ENCODE results near the gene FGF9. TPM values are rescaled to one million over a fixed set of nuclear protein-coding genes. Genes with fewer than 3 reads are reported as not detected.

FGF9 gene
- total and polyA plus RNA-seq, 2 of the 8 experiments (the other 6 are each of a cell fraction or from before 2014, with no cell fraction given), result 0.02 TPM; not detected in 1

GRCh38 chr13:21663197-21663596 is 7.7 kb upstream of the FGF9 start:
- Histone ChIP-seq H3K23me2 (ENCODE audit: low read depth, low read length) (no peaks in the 10 kb centered on the region), H3K79me1 (ENCODE audit: low read depth, low read length) (no peaks in the 10 kb centered on the region), H2AK5ac (ENCODE audit: low read depth, low read length) (no peak overlapping the region), H2BK120ac (replicated peaks; ENCODE audit: low read depth, low read length) (no peak overlapping the region), H3K4me1 (replicated peaks in 1 of 4; ENCODE audit: control insufficient read depth in 3 of 4, insufficient read depth in 4 of 4, low read length in 3 of 4) (peaks cover 0 to under 1% (median 0%) of the 10 kb centered on the region in 4 experiments; a peak in 2 of 7 replicates), H3K18ac (ENCODE audit: extremely low read depth, low read length) (no peak overlapping the region), H4K91ac (replicated peaks; ENCODE audit: insufficient read length, low read length) (no peak overlapping the region), H3K4me2 (ENCODE audit: insufficient read depth in 1 of 2, low read depth in 2 of 2, low read length in 2 of 2) (no peak overlapping the region), H2AFZ (ENCODE audit: low read length) (no peak overlapping the region), H3K14ac (ENCODE audit: insufficient read length) (no peak overlapping the region), H3K56ac (replicated peaks; ENCODE audit: insufficient read length, low read depth, low read length) (no peak overlapping the region), H3K23ac (ENCODE audit: insufficient read length) (no peak overlapping the region), H3K27me3 (replicated peaks in 1 of 4; ENCODE audit: control insufficient read depth in 3 of 4, extremely low read depth in 1 of 4, insufficient read depth in 3 of 4, low read length in 3 of 4) (peaks cover 7 to 15% (median 11%) of the 10 kb centered on the region in 4 experiments), H3K79me2 (ENCODE audit: control insufficient read depth in 1 of 2, insufficient read depth in 2 of 2, low read length in 2 of 2) (no peaks in the 10 kb centered on the region), H3K9me3 (ENCODE audit: insufficient read depth in 2 of 2, low read depth in 1 of 2, low read length in 1 of 2) (peaks cover 0 to 3% of the 10 kb centered on the region in 2 experiments; a peak in 1 of 4 replicates), H3K9ac (replicated peaks in 1 of 4; ENCODE audit: extremely low read depth in 1 of 4, low read depth in 3 of 4, low read length in 3 of 4) (no peak overlapping the region), H4K5ac (ENCODE audit: insufficient read length, low read depth, low read length) (no peak overlapping the region), H4K8ac (ENCODE audit: extremely low read depth, insufficient read depth, low read length) (no peak overlapping the region), H4K20me1 (replicated peaks in 1 of 2; ENCODE audit: control insufficient read depth in 1 of 2, insufficient read depth in 2 of 2, low read length in 2 of 2) (no peaks in the 10 kb centered on the region), H3K36me3 (ENCODE audit: control insufficient read depth in 2 of 4, insufficient read depth in 4 of 4, low read length in 3 of 4) (no peaks in the 10 kb centered on the region), H3K4ac (replicated peaks; ENCODE audit: insufficient read length, low read depth, low read length) (no peak overlapping the region), H2BK15ac (ENCODE audit: low read length) (no peak overlapping the region), H2BK20ac (ENCODE audit: low read length) (no peak overlapping the region), H3K4me3 (ENCODE audit: extremely low read depth in 1 of 4, insufficient read depth in 2 of 4, low read depth in 3 of 4, low read length in 4 of 4) (no peak overlapping the region), H2BK12ac (ENCODE audit: low read depth, low read length) (no peak overlapping the region), H2BK5ac (ENCODE audit: low read depth, low read length) (no peak overlapping the region), H3K27ac (ENCODE audit: low read depth, low read length) (no peak overlapping the region)
- ChIA-PET CTCF (ENCODE audit: partially characterized antibody) (interaction anchor here (2.7 kb wide), 1 partner anchor 25 kb away, joined by 18 read pairs; no protein-coding TSS in a partner anchor), POLR2A (ENCODE audit: partially characterized antibody) (no interaction called here)
- DNase-seq (ENCODE audit: low read depth in 1 of 2, low spot score in 2 of 2), result no peak
- no peak for FAIRE-seq
- TF ChIP-seq POLR2A (IDR thresholded peaks at IDR 0.05; ENCODE audit: control extremely low read depth in 1 of 2, low read depth in 2 of 2, low read length in 2 of 2), result no peak
- no peak for TF ChIP-seq GTF2F1 (IDR thresholded peaks at IDR 0.05; ENCODE audit: borderline replicate concordance, low read depth, low read length)
- no peak for TF ChIP-seq SRF (IDR thresholded peaks at IDR 0.05; ENCODE audit: low read depth, low read length)
- TF ChIP-seq SAP30 (IDR thresholded peaks at IDR 0.05; ENCODE audit: insufficient read depth, insufficient replicate concordance, low read length), result no peak
- TF ChIP-seq CHD2 (IDR thresholded peaks at IDR 0.05; ENCODE audit: low read length), result no peak
- TF ChIP-seq TAF1 (IDR thresholded peaks at IDR 0.05; ENCODE audit: low read depth, low read length), result no peak
- no peak for TF ChIP-seq HDAC6 (IDR thresholded peaks at IDR 0.05; ENCODE audit: low read depth, low read length)
- TF ChIP-seq TCF12 (IDR thresholded peaks at IDR 0.05; ENCODE audit: low read depth, low read length), result no peak
- no peak for TF ChIP-seq CTBP2 (IDR thresholded peaks at IDR 0.05; ENCODE audit: borderline replicate concordance, insufficient read depth, insufficient read length, low read length)
- no peak for TF ChIP-seq MAFK (IDR thresholded peaks at IDR 0.05; ENCODE audit: low read depth, low read length)
- TF ChIP-seq EGR1 (IDR thresholded peaks at IDR 0.05; ENCODE audit: borderline replicate concordance, low read depth, low read length), result no peak
- TF ChIP-seq YY1 (IDR thresholded peaks at IDR 0.05; ENCODE audit: low read depth, low read length), result no peak
- TF ChIP-seq RNF2 (IDR thresholded peaks at IDR 0.05; ENCODE audit: borderline replicate concordance, low read depth, low read length, missing control alignments, poor library complexity, severe bottlenecking), result no peak
- TF ChIP-seq ATF3 (IDR thresholded peaks at IDR 0.05; ENCODE audit: insufficient read depth, low read depth, low read length), result no peak
- WGBS, 2 experiments (ENCODE audit: extremely low coverage in 1 of 2, insufficient coverage in 1 of 2, insufficient read length in 1 of 2, insufficient replicate concordance in 2 of 2, low coverage in 1 of 2, low lambda C conversion rate in 2 of 2, missing lambda C conversion rate in 1 of 2), result 82% methylated on average over 4 of the region's 4 CpGs; no CpG with 5 or more reads in 1 of the 2 experiments

All from H1 (cell line).